ENCODE results near the gene ACTRT1. TPM values are rescaled to one million over a fixed set of nuclear protein-coding genes. Genes with fewer than 3 reads are reported as not detected.

The ACTRT1 gene
- total RNA-seq (not detected), polyA plus RNA-seq (not detected)

DNA sequence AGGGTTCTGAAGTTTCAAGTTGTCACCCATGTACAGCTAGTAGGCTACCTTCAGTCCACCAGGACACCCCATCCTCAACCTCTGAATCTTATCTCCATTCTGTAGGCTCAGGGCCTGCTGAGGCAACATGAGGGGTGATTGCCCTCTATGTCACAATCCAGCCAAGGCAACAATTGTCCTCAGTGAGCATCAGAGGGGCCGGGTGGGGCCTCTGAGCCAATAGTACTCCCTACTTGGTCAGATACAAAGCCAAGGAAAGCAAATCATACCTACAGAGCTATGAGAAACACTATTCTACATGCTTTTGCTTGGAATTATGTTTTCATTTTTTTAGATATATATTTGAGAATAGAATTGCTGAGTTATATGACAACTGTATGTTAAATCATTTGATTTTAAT lies at the start of gene ACTRT1:
ACTRT1 (minus strand) TSS at position 101 of the 400 bp plus-strand sequence. CDS start 197 bp downstream, outside the sequence.
- 47% methylated on average over 1 of the region's 1 CpG for WGBS
- no peaks in the 10 kb centered on the region for H3K36me3 ChIP-seq (ENCODE audit: control insufficient read depth in 4 of 4, insufficient read depth in 3 of 4, low read depth in 1 of 4, low read length in 3 of 4)
- TF ChIP-seq, protein P1, sequence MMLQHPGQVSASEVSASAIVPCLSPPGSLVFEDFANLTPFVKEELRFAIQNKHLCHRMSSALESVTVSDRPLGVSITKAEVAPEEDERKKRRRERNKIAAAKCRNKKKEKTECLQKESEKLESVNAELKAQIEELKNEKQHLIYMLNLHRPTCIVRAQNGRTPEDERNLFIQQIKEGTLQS (IDR thresholded peaks at IDR 0.05) = no peak
- TF ChIP-seq, protein P2, sequence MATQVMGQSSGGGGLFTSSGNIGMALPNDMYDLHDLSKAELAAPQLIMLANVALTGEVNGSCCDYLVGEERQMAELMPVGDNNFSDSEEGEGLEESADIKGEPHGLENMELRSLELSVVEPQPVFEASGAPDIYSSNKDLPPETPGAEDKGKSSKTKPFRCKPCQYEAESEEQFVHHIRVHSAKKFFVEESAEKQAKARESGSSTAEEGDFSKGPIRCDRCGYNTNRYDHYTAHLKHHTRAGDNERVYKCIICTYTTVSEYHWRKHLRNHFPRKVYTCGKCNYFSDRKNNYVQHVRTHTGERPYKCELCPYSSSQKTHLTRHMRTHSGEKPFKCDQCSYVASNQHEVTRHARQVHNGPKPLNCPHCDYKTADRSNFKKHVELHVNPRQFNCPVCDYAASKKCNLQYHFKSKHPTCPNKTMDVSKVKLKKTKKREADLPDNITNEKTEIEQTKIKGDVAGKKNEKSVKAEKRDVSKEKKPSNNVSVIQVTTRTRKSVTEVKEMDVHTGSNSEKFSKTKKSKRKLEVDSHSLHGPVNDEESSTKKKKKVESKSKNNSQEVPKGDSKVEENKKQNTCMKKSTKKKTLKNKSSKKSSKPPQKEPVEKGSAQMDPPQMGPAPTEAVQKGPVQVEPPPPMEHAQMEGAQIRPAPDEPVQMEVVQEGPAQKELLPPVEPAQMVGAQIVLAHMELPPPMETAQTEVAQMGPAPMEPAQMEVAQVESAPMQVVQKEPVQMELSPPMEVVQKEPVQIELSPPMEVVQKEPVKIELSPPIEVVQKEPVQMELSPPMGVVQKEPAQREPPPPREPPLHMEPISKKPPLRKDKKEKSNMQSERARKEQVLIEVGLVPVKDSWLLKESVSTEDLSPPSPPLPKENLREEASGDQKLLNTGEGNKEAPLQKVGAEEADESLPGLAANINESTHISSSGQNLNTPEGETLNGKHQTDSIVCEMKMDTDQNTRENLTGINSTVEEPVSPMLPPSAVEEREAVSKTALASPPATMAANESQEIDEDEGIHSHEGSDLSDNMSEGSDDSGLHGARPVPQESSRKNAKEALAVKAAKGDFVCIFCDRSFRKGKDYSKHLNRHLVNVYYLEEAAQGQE (IDR thresholded peaks at IDR 0.05) = no peak
- TF ChIP-seq, protein P3, sequence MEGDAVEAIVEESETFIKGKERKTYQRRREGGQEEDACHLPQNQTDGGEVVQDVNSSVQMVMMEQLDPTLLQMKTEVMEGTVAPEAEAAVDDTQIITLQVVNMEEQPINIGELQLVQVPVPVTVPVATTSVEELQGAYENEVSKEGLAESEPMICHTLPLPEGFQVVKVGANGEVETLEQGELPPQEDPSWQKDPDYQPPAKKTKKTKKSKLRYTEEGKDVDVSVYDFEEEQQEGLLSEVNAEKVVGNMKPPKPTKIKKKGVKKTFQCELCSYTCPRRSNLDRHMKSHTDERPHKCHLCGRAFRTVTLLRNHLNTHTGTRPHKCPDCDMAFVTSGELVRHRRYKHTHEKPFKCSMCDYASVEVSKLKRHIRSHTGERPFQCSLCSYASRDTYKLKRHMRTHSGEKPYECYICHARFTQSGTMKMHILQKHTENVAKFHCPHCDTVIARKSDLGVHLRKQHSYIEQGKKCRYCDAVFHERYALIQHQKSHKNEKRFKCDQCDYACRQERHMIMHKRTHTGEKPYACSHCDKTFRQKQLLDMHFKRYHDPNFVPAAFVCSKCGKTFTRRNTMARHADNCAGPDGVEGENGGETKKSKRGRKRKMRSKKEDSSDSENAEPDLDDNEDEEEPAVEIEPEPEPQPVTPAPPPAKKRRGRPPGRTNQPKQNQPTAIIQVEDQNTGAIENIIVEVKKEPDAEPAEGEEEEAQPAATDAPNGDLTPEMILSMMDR (IDR thresholded peaks at IDR 0.05; ENCODE audit: low read depth, low read length, missing input control) = no peak

DNA sequence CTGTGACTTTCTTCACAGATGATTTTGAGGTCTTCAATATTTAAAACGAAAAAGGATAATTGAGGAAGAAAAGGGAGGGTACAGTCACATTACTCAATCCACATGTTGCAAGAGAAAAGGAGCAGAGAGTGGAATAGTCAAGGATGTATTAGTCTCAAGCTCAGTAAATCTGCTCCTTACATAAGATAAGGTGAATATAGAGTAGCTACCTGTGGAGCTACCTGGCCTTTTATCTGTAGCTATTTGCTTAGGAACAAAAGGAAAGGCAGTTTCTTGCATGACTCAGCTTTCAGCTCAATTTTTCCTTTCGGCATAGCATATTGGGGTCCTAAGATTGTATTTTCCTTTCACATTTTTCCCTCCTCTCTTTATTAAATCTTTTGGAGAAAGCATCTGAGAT lies 26.3 kb upstream of the ACTRT1 start:
- WGBS = 31% methylated on average over 2 of the region's 2 CpGs
- H3K27me3 ChIP-seq (ENCODE audit: control insufficient read depth in 4 of 4, insufficient read depth in 4 of 4, low read length in 3 of 4) = no peaks in the 10 kb centered on the region
- H3K36me3 ChIP-seq (ENCODE audit: control insufficient read depth in 4 of 4, insufficient read depth in 3 of 4, low read depth in 1 of 4, low read length in 3 of 4) = no peaks in the 10 kb centered on the region
- TF ChIP-seq TAF1 (conservative IDR thresholded peaks at IDR 0.05) = no peak
- H3K9ac ChIP-seq (ENCODE audit: low read depth in 1 of 2, low read length in 2 of 2) = no peak overlapping the region
- H3K4me1 ChIP-seq (ENCODE audit: control insufficient read depth in 4 of 4, insufficient read depth in 4 of 4, low read length in 3 of 4) = no peaks in the 10 kb centered on the region
- no peak for DNase-seq (ENCODE audit: low spot score)
- no peak overlapping the region for H3K27ac ChIP-seq (ENCODE audit: low read depth in 1 of 2, low read length in 2 of 2)
- H3K9me3 ChIP-seq (ENCODE audit: control insufficient read depth in 4 of 4, low read length in 3 of 4) = no peaks in the 10 kb centered on the region
- no peak overlapping the region for H3K4me3 ChIP-seq (ENCODE audit: low read depth in 1 of 3, low read length in 3 of 3)

More for the DNA sequence above, at the start of gene ACTRT1:
- H3K9me3 ChIP-seq (ENCODE audit: control insufficient read depth in 4 of 4, low read length in 3 of 4) = peaks cover 0 to 5% (median 0%) of the 10 kb centered on the region in 4 donors
- no peaks in the 10 kb centered on the region for H3K4me1 ChIP-seq (ENCODE audit: control insufficient read depth in 4 of 4, insufficient read depth in 4 of 4, low read length in 3 of 4)
- no peak within 1 kb of the TSS for H3K9ac ChIP-seq (ENCODE audit: low read depth in 1 of 2, low read length in 2 of 2)
- H3K27ac ChIP-seq (ENCODE audit: low read depth in 1 of 2, low read length in 2 of 2) = no peak within 1 kb of the TSS
- no peak within 1 kb of the TSS for H3K4me3 ChIP-seq (ENCODE audit: low read depth in 1 of 3, low read length in 3 of 3)
- no peak for DNase-seq (ENCODE audit: low spot score)
- H3K27me3 ChIP-seq (ENCODE audit: control insufficient read depth in 4 of 4, insufficient read depth in 4 of 4, low read length in 3 of 4) = peaks cover 0 to 4% (median 0%) of the 10 kb centered on the region in 4 donors

DNA sequence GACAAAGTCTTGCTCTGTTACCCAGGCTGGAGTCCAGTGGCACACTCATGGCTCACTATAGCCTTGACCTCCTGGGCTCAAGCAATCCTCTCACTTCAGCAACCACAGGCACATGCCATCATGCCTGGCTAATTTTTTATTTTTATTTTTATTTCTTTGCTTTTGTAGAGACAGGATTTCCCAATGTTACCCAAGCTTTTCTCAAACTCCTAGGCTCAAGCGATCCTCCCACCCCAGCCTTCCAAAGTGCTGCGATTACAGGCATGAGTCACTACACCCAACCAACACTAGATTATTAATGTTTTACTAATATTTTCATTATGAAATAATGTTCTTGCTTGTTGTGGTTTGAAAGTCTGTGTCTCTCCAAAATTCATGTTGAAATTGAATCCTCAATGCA lies 5.2 kb upstream of the ACTRT1 start:
- H3K27me3 ChIP-seq (ENCODE audit: control insufficient read depth in 4 of 4, insufficient read depth in 4 of 4, low read length in 3 of 4) = no peaks in the 10 kb centered on the region
- no peak overlapping the region for H3K27ac ChIP-seq (ENCODE audit: low read depth in 1 of 2, low read length in 2 of 2)
- no peaks in the 10 kb centered on the region for H3K4me1 ChIP-seq (ENCODE audit: control insufficient read depth in 4 of 4, insufficient read depth in 4 of 4, low read length in 3 of 4)
- no peak for DNase-seq (ENCODE audit: low spot score)
- WGBS = 90% methylated on average over 2 of the region's 2 CpGs
- TF ChIP-seq, protein P4, sequence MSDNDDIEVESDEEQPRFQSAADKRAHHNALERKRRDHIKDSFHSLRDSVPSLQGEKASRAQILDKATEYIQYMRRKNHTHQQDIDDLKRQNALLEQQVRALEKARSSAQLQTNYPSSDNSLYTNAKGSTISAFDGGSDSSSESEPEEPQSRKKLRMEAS (IDR thresholded peaks at IDR 0.05) = no peak
- TF ChIP-seq FOXA1 (IDR thresholded peaks at IDR 0.05) (no peak), YY1 (IDR thresholded peaks at IDR 0.05) (no peak), RXRA (IDR thresholded peaks at IDR 0.05) (no peak)
- H3K4me3 ChIP-seq (ENCODE audit: low read depth in 1 of 3, low read length in 3 of 3) = no peak overlapping the region
- H3K36me3 ChIP-seq (ENCODE audit: control insufficient read depth in 4 of 4, insufficient read depth in 3 of 4, low read depth in 1 of 4, low read length in 3 of 4) = no peaks in the 10 kb centered on the region
- no peak overlapping the region for H3K9ac ChIP-seq (ENCODE audit: low read depth in 1 of 2, low read length in 2 of 2)
- peaks cover 0 to 2% (median 0%) of the 10 kb centered on the region in 4 donors for H3K9me3 ChIP-seq (ENCODE audit: control insufficient read depth in 4 of 4, low read length in 3 of 4)
